Epidermal melanocyte (primary cell): ENCODE data around the gene ABCA13.

Source experiments
- DNase-seq: peaks from one replicate; pipeline ENCODE4 v3.0.0; 2011; ENCODE audit warnings: low spot score; ENCODE audit not compliant: insufficient read length

Gene ABCA13

GRCh38 chr7:48511080-48511479, 339.8 kb downstream of the ABCA13 start:
- no peak for DNase-seq

DNA sequence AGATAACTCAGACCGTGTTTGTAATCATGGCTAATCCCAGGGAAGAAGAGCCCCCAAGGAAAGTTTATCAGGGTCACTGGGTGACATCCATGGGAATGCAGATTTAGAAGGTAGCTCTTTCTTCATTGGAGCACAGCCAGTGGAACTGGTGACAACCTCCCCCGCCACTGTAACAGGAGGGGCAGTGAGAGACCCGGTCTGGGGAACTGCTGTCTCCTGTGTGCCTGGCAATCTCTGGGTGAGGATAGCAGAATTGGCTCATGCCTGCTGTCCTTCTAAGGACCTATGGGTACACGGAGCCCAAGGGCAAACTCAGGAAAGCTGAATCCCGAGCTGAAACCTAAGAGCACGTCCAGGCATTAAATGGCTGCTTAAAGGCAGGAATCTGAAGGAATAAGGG, 341.6 kb downstream of the ABCA13 start:
- no peak for DNase-seq

- no peak for DNase-seq
These were observed 343.9 kb downstream of the ABCA13 start for GRCh38 chr7:48515171-48515570.

- DNase-seq, result no peak
These were observed 346.8 kb downstream of the ABCA13 start for GRCh38 chr7:48518092-48518491.

- DNase-seq, result no peak
These were observed 351.4 kb downstream of the ABCA13 start for GRCh38 chr7:48522692-48523091.

- no peak for DNase-seq
These were observed 354.8 kb downstream of the ABCA13 start for GRCh38 chr7:48525736-48526732.

DNA sequence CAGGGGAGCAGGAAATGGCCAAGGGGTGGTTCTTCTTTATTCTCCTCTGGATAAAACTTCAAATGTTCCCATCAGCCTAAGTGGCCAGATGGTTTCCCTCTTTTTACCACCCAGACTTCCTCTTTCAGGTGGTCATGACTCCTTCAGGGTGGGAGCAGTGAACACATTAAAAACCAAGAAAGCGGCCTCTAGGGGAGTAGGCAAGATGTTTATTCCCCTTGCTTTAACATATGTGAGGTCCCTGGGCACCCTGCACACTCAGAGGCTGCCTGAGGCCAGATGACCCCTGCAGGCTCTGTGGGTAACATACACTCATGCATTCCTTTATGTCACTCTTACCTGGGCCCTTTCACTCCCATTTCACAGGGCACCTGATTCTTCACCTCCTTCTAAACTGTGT, 357.4 kb downstream of the ABCA13 start:
- no peak for DNase-seq

DNA sequence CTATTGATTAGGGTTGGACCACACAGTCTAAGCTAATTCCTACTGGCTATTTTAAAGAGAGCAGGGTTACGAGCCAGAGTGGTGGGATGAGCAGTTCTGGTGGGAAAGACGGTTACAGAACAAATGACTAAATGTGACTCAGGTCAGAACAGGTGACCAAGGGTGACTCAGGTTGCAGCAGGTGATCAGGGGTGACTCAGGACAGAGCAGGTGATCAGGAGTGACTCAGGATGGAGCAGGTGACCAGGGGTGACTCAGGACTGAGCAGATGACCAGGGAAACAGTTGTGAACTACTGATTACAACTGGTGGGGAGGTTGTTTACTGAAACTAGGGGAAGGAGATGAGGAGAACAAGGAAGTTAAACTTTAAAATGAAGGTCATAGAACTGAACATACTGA, 366.3 kb downstream of the ABCA13 start:
- DNase-seq, result no peak

DNA sequence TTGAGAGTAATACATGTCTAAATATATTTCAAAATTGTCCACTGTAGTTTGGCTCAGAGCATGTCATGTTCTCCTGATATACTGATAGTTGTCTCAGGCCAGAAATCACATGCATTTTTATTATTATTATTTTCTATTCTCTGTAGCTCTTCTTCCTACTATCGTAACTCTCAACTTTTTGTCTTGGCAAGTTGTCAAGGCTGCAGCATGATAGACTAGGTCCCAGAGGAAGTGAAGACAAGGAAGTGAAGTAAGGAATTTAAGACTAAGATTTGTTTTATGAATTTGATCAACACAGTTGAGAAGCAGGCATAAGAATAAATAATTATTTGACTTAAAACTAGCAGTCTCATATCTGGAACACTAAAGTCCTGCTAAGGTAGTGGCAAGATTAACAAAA, 369.5 kb downstream of the ABCA13 start:
- DNase-seq, result no peak

- no peak for DNase-seq
These were observed 377.4 kb downstream of the ABCA13 start for GRCh38 chr7:48548667-48549066.

DNA sequence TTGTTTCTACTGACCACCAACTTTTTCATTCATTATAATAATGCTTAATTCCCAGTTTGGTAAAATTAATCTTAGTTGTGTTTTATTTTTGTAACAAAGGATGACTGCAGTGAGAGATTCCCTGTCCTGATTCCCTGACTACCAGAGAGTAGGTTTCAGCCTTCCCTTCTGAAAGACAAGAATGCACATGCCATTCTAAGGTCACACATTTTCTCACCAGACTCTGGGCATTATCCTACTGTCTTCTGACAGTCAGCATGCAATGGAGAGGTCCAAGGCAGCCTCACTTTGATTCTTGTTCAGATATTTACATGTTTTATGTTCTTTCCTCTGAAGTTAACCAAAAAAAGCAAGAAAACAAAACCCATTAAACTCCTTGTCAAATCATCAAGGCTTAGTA, 380.4 kb downstream of the ABCA13 start:
- no peak for DNase-seq

DNA sequence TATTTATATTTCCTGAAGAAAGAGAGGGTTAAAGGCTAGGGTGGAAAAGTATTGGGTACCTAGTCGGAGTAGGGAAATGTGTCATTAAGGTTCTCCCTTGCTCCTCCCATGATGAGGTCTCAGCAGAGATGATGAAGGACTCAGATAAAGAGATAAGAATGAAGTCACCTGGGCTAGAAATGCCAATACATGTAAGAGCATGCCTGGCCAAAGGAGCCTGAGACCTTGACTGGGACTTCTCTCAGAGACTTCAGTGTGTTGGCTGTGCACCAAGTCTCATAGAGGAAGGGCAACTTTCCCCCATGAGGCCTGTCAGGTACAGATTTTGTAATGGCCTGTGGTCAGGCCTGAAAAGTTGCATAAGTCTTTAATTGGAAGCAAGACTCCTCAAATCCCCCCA, 392.1 kb downstream of the ABCA13 start:
- no peak for DNase-seq

DNA sequence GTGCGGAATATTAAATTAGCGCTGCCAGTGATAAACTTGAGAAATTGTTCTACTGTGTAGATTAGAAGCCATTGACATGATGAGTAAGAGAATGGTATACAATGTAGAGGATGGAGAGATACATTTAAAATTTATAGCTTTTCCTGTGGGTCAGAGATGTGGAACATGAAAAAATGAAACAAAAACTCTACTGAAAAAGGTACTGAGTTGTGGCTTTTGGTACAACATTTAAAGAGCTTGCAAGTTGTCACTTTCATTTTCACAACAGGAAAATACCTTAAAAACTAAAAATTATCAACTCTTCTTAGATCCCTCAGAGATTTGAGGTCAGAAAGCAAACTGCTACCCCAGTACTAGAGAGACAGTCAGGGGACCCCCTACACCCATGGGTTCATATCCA, 404.3 kb downstream of the ABCA13 start:
- no peak for DNase-seq

DNA sequence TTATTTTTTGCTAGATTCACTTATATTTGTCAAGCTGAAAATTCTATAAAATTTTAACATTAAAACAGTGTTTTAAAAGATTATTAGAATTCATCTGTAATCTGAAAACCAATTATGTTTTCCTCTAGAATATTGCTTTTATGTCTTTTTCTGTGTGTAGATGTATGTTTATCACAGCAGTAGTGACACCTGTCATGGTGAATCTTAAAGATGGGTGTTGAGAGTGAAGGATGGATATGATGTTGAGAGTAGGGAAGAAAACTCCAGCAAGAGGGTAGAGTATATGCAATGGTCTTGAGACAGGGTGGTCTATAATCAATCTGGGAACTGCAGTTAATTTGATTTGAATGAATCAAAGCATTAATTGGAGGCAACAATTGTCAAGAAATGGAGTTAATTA, 416.2 kb downstream of the ABCA13 start:
- no peak for DNase-seq

- no peak for DNase-seq
These were observed 423.1 kb downstream of the ABCA13 start for GRCh38 chr7:48594349-48594748.

GRCh38 chr7:48595756-48596155, 424.5 kb downstream of the ABCA13 start:
- DNase-seq, result no peak

DNA sequence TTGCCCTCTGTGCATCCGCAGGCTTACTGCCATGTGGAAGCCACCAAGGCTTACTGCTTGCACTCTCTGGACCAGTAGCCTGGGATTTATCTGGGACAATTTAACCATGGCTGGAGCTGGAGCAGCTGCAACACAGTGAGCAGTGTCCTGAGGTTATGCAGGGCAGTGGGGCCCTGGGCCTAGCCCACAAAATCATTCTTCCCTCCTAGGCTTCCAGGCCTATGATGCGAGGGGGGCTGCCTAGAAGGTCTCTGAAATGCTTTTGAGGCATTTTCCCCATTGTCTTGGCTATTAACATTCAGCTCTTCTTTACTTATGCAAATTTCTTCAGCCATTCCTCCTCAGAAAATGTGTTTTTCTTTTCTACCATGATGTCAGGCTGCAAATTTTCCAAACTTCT, 439.4 kb downstream of the ABCA13 start:
- DNase-seq, result no peak

DNA sequence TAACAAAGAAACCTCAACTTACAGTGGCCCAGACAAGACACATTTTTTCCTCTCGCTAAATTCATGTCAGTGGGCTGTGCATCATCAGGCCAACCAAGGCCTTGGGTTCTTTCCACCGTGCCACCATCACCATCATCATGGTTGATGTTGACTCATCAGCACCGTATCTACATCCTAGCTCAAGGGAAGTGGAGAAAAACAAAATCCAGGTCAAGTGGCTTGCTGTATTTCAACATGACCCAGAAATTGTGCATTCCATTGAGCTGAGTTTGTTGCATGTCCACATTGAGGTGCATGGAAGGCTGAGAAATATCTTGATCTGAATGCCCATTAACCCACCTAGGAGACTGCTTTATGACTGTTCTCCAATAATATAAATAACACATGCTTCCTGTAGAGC, 440.7 kb downstream of the ABCA13 start:
- no peak for DNase-seq

GRCh38 chr7:48617508-48617907, 446.2 kb downstream of the ABCA13 start:
- DNase-seq, result no peak

- DNase-seq, result no peak
These were observed 446.7 kb downstream of the ABCA13 start for GRCh38 chr7:48617993-48618392.

DNA sequence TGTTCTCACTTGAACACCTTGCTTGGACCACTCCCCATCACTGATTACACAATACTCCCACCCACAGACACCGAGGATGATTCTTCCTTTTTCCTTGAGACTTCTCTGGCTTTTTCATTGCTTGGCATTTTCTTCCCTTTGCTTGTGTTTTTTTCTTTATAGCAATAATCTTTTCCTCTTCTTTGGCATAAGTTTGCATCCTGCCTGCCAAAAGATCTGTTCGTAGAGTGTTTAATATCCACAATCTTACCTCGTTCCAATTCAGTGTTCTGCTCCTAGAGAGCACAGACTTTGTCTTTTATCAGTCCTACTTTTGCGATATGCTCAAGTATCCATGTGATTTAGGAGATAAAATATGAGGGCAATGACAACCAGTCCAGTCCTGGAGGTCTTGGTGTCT, 449.8 kb downstream of the ABCA13 start:
- DNase-seq, result no peak

GRCh38 chr7:48627164-48627563, 455.9 kb downstream of the ABCA13 start:
- DNase-seq, result no peak

DNA sequence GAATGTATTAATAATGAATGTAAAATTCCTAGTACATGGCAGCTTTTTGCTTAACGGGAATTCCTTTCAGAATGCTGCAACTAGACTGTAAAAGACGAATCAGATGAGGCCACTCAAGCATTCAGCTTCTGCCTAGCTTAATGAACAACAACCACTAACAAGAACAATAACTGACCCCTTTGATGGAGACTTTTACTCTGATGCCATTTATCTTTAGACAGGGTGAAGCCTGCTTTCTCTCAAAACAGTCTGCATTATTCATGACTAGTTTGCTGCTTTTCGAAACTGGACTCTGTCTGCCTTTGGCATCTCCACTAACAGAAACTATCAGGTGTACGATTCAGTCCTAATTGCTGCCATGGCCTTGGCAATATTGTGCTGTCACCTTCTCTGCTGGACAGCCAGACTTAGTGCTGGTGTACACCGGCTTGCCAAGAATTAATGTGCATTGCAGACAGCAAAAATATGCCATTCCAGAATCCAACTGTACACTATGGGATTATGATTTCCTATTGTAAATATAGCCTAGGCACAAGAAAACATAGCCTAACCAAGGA, 457.6 kb downstream of the ABCA13 start:
- no peak for DNase-seq
